ENCODE results near the gene MYO5B. TPM values are rescaled to one million over a fixed set of nuclear protein-coding genes. Genes with fewer than 3 reads are reported as not detected.

Gene MYO5B
- total and polyA plus RNA-seq, 2 donors (not counting 1 experiment from before 2014, with no cell fraction given), result 0.30 to 1.7 TPM

GRCh38 chr18:50163505-50163904 lies 31.4 kb downstream of the MYO5B start:
- no peak for ATAC-seq (ENCODE audit: low read depth)
- Mint-ChIP-seq H3K4me1 (no peaks in the 10 kb centered on the region), H3K9me3 (ENCODE audit: insufficient read depth) (no peaks in the 10 kb centered on the region), H3K4me3 (no peak overlapping the region), H3K27me3 (peaks cover 57% of the 10 kb centered on the region), H3K27ac (no peak overlapping the region)
- H3K4me3 ChIP-seq (ENCODE audit: control extremely low read depth in 1 of 5, extremely low read depth in 1 of 5, insufficient read depth in 1 of 5, low read depth in 2 of 5, low read length in 4 of 5), result no peak overlapping the region
- no peak overlapping the region for H2AFZ ChIP-seq (ENCODE audit: insufficient read depth, low read depth, low read length, poor library complexity, severe bottlenecking)
- H3K9me3 ChIP-seq (ENCODE audit: control extremely low read depth in 1 of 3, control insufficient read depth in 2 of 3, insufficient read depth in 1 of 3, low read length in 2 of 3), result peaks cover 0 to 3% (median 0%) of the 10 kb centered on the region in 3 donors
- 71% methylated on average over 1 of the region's 1 CpG for WGBS (ENCODE audit: insufficient coverage)
- ChIA-PET CTCF (no interaction called here), POLR2A (no interaction called here)
- TF ChIP-seq, protein P1, sequence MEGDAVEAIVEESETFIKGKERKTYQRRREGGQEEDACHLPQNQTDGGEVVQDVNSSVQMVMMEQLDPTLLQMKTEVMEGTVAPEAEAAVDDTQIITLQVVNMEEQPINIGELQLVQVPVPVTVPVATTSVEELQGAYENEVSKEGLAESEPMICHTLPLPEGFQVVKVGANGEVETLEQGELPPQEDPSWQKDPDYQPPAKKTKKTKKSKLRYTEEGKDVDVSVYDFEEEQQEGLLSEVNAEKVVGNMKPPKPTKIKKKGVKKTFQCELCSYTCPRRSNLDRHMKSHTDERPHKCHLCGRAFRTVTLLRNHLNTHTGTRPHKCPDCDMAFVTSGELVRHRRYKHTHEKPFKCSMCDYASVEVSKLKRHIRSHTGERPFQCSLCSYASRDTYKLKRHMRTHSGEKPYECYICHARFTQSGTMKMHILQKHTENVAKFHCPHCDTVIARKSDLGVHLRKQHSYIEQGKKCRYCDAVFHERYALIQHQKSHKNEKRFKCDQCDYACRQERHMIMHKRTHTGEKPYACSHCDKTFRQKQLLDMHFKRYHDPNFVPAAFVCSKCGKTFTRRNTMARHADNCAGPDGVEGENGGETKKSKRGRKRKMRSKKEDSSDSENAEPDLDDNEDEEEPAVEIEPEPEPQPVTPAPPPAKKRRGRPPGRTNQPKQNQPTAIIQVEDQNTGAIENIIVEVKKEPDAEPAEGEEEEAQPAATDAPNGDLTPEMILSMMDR (IDR thresholded peaks at IDR 0.05), result no peak
- no peak for TF ChIP-seq EZH2 (IDR thresholded peaks at IDR 0.05; ENCODE audit: borderline replicate concordance, insufficient read depth, low read depth, low read length, poor library complexity, severe bottlenecking)
- no peak for DNase-seq
- no peaks in the 10 kb centered on the region for H3K4me1 ChIP-seq (ENCODE audit: control insufficient read depth in 2 of 2, insufficient read depth in 2 of 2, low read length in 2 of 2)
- H3K27me3 ChIP-seq (replicated peaks in 1 of 4; ENCODE audit: control extremely low read depth in 1 of 4, control insufficient read depth in 3 of 4, insufficient read depth in 4 of 4, low read length in 3 of 4), result peaks cover 0 to 14% (median 0%) of the 10 kb centered on the region in 4 experiments
- intact Hi-C loops (cut with micrococcal nuclease), result no loop called here
- H3K27ac ChIP-seq (ENCODE audit: low read length in 2 of 2), result no peak overlapping the region
- H3K4me2 ChIP-seq (replicated peaks; ENCODE audit: low read depth, low read length, poor library complexity, severe bottlenecking), result no peak overlapping the region
- no peaks in the 10 kb centered on the region for H3K36me3 ChIP-seq (replicated peaks in 1 of 2; ENCODE audit: control extremely low read depth in 1 of 2, control insufficient read depth in 1 of 2, extremely low read depth in 1 of 2, insufficient read depth in 2 of 2, low read length in 1 of 2)
- no peaks in the 10 kb centered on the region for H3K79me2 ChIP-seq (ENCODE audit: control insufficient read depth, insufficient read depth, low read length)
- no peaks in the 10 kb centered on the region for H4K20me1 ChIP-seq (ENCODE audit: control insufficient read depth, insufficient read depth, low read length, poor library complexity, severe bottlenecking)
- no peak overlapping the region for H3K9ac ChIP-seq (ENCODE audit: low read length)

- ATAC-seq (ENCODE audit: low read depth), result no peak
- Histone ChIP-seq H3K9me3 (ENCODE audit: control extremely low read depth in 1 of 3, control insufficient read depth in 2 of 3, insufficient read depth in 1 of 3, low read length in 2 of 3) (peaks cover 0 to 3% (median 0%) of the 10 kb centered on the region in 3 donors), H3K36me3 (replicated peaks in 1 of 2; ENCODE audit: control extremely low read depth in 1 of 2, control insufficient read depth in 1 of 2, extremely low read depth in 1 of 2, insufficient read depth in 2 of 2, low read length in 1 of 2) (no peaks in the 10 kb centered on the region), H3K79me2 (ENCODE audit: control insufficient read depth, insufficient read depth, low read length) (no peaks in the 10 kb centered on the region), H2AFZ (ENCODE audit: insufficient read depth, low read depth, low read length, poor library complexity, severe bottlenecking) (no peak overlapping the region), H4K20me1 (ENCODE audit: control insufficient read depth, insufficient read depth, low read length, poor library complexity, severe bottlenecking) (no peaks in the 10 kb centered on the region), H3K4me2 (replicated peaks; ENCODE audit: low read depth, low read length, poor library complexity, severe bottlenecking) (no peak overlapping the region), H3K27ac (ENCODE audit: low read length in 2 of 2) (no peak overlapping the region), H3K27me3 (replicated peaks in 1 of 4; ENCODE audit: control extremely low read depth in 1 of 4, control insufficient read depth in 3 of 4, insufficient read depth in 4 of 4, low read length in 3 of 4) (peaks cover 0 to 14% (median 0%) of the 10 kb centered on the region in 4 experiments), H3K9ac (ENCODE audit: low read length) (no peak overlapping the region), H3K4me1 (ENCODE audit: control insufficient read depth in 2 of 2, insufficient read depth in 2 of 2, low read length in 2 of 2) (no peaks in the 10 kb centered on the region), H3K4me3 (ENCODE audit: control extremely low read depth in 1 of 5, extremely low read depth in 1 of 5, insufficient read depth in 1 of 5, low read depth in 2 of 5, low read length in 4 of 5) (no peak overlapping the region)
- POLR2A ChIA-PET, result no interaction called here
- intact Hi-C loops (cut with micrococcal nuclease), result no loop called here
- 88% methylated on average over 5 of the region's 9 CpGs for WGBS (ENCODE audit: insufficient coverage)
- no peak for TF ChIP-seq EZH2 (IDR thresholded peaks at IDR 0.05; ENCODE audit: borderline replicate concordance, insufficient read depth, low read depth, low read length, poor library complexity, severe bottlenecking)
- TF ChIP-seq, protein P1 (IDR thresholded peaks at IDR 0.05), result no peak
- Mint-ChIP-seq H3K27ac (no peak overlapping the region), H3K27me3 (peaks cover 57% of the 10 kb centered on the region), H3K9me3 (ENCODE audit: insufficient read depth) (no peaks in the 10 kb centered on the region), H3K4me3 (no peak overlapping the region), H3K4me1 (no peaks in the 10 kb centered on the region)
- no peak for DNase-seq
- CTCF ChIA-PET, result no interaction called here
Observed at GRCh38 chr18:50162486-50163304, 32.3 kb downstream of the MYO5B start.

All from B cell (primary cell).